Measurements from ENCODE around the gene CA4.

CA4 gene

GRCh38 chr17:60153606-60154390 is 4.0 kb downstream of the CA4 start:
- Histone ChIP-seq H2AFZ (ENCODE audit: low read depth, low read length, severe bottlenecking) (no peak overlapping the region), H3K9ac (ENCODE audit: low read length) (no peak overlapping the region), H3K79me2 (ENCODE audit: insufficient read depth, low read length) (no peaks in the 10 kb centered on the region), H4K20me1 (ENCODE audit: low read depth, low read length) (no peaks in the 10 kb centered on the region), H3F3A (ENCODE audit: insufficient read depth) (no peaks in the 10 kb centered on the region), H3K9me2 (replicated peaks; ENCODE audit: insufficient read depth, low read length) (no peaks in the 10 kb centered on the region), H3K4me2 (ENCODE audit: low read depth, low read length, poor library complexity, severe bottlenecking) (no peak overlapping the region), H3K9me3 (ENCODE audit: insufficient read depth, low read length) (no peaks in the 10 kb centered on the region), H3K27me3 (ENCODE audit: low read length) (no peaks in the 10 kb centered on the region), H3K36me3 (ENCODE audit: low read length) (no peaks in the 10 kb centered on the region), H3K4me3 (ENCODE audit: insufficient read depth, low read length, poor library complexity, severe bottlenecking) (no peak overlapping the region), H3K27ac (ENCODE audit: low read depth, low read length) (no peak overlapping the region)
- TF ChIP-seq CTCF (IDR thresholded peaks at IDR 0.05; ENCODE audit: insufficient read depth, low read length, poor library complexity, severe bottlenecking) (no peak), EZH2phosphoT487 (conservative IDR thresholded peaks at IDR 0.05; ENCODE audit: low read length) (no peak)

GRCh38 chr17:60154616-60155426 is 5.0 kb downstream of the CA4 start:
- Histone ChIP-seq H3K79me2 (ENCODE audit: insufficient read depth, low read length) (no peaks in the 10 kb centered on the region), H3K9me3 (ENCODE audit: insufficient read depth, low read length) (no peaks in the 10 kb centered on the region), H3K27ac (ENCODE audit: low read depth, low read length) (no peak overlapping the region), H3K9me2 (replicated peaks; ENCODE audit: insufficient read depth, low read length) (no peaks in the 10 kb centered on the region), H3K36me3 (ENCODE audit: low read length) (no peaks in the 10 kb centered on the region), H4K20me1 (ENCODE audit: low read depth, low read length) (no peaks in the 10 kb centered on the region), H2AFZ (ENCODE audit: low read depth, low read length, severe bottlenecking) (no peak overlapping the region), H3K9ac (ENCODE audit: low read length) (no peak overlapping the region), H3K4me3 (ENCODE audit: insufficient read depth, low read length, poor library complexity, severe bottlenecking) (no peak overlapping the region), H3K4me2 (ENCODE audit: low read depth, low read length, poor library complexity, severe bottlenecking) (no peak overlapping the region), H3K27me3 (ENCODE audit: low read length) (no peaks in the 10 kb centered on the region), H3F3A (ENCODE audit: insufficient read depth) (no peaks in the 10 kb centered on the region)
- TF ChIP-seq CTCF (IDR thresholded peaks at IDR 0.05; ENCODE audit: insufficient read depth, low read length, poor library complexity, severe bottlenecking) = no peak
- no peak for TF ChIP-seq EZH2phosphoT487 (conservative IDR thresholded peaks at IDR 0.05; ENCODE audit: low read length)

- H3K4me2 ChIP-seq (ENCODE audit: low read depth, low read length, poor library complexity, severe bottlenecking) = no peak overlapping the region
Observed at GRCh38 chr17:60155427-60155814, 5.6 kb downstream of the CA4 start.

More at GRCh38 chr17:60155427-60155814, 5.6 kb downstream of the CA4 start:
- Histone ChIP-seq H2AFZ (ENCODE audit: low read depth, low read length, severe bottlenecking) (no peak overlapping the region), H3K27me3 (ENCODE audit: low read length) (no peaks in the 10 kb centered on the region), H3K9me2 (replicated peaks; ENCODE audit: insufficient read depth, low read length) (no peaks in the 10 kb centered on the region), H3K9me3 (ENCODE audit: insufficient read depth, low read length) (no peaks in the 10 kb centered on the region), H4K20me1 (ENCODE audit: low read depth, low read length) (no peaks in the 10 kb centered on the region), H3K4me3 (ENCODE audit: insufficient read depth, low read length, poor library complexity, severe bottlenecking) (no peak overlapping the region), H3F3A (ENCODE audit: insufficient read depth) (no peaks in the 10 kb centered on the region), H3K27ac (ENCODE audit: low read depth, low read length) (no peak overlapping the region), H3K9ac (ENCODE audit: low read length) (no peak overlapping the region), H3K36me3 (ENCODE audit: low read length) (no peaks in the 10 kb centered on the region), H3K79me2 (ENCODE audit: insufficient read depth, low read length) (no peaks in the 10 kb centered on the region)
- TF ChIP-seq CTCF (IDR thresholded peaks at IDR 0.05; ENCODE audit: insufficient read depth, low read length, poor library complexity, severe bottlenecking) (no peak), EZH2phosphoT487 (conservative IDR thresholded peaks at IDR 0.05; ENCODE audit: low read length) (no peak)

Data from SU-DHL-6 (cell line).